WTC11 (cell line): Measurements from ENCODE around the gene PCDH7. TPM values are rescaled to one million over a fixed set of nuclear protein-coding genes. Genes with fewer than 3 reads are reported as not detected.
A peak's percentile ranks its signal among the peaks of the same experiment; 100 is the strongest.

Experiments used
- ATAC-seq: fragments of 200-7000 bp; cut with Tn5 transposase; 2 replicates; pipeline ENCODE4 v1.10.0; 2021; ENCODE audit warnings: mild to moderate bottlenecking, moderate library complexity
- CTCF ChIA-PET: fragments of 300-600 bp; sonication (Branson Sonifier 250); formaldehyde crosslinking; loops from one replicate; lab custom pipeline; 2021; ENCODE audit warnings: antibody characterized with exemption; lab: Charles Lee
- POLR2A ChIA-PET: fragments of 350-600 bp; sonication (Branson Sonifier 250); formaldehyde crosslinking; loops from one replicate; lab custom pipeline; 2021; ENCODE audit warnings: antibody characterized with exemption; lab: Charles Lee
- DNase-seq: peaks from one replicate; pipeline ENCODE4 v3.0.0; 2021; ENCODE audit warnings: low spot score
- H3K27ac Mint-ChIP-seq: 2 replicates; pipeline ENCODE4 v1.8.0; 2021; ENCODE audit warnings: mixed read lengths
- H3K27me3 Mint-ChIP-seq: 2 replicates; pipeline ENCODE4 v1.8.0; 2021; ENCODE audit warnings: low read depth, mild to moderate bottlenecking, moderate library complexity, mixed read lengths
- H3K36me3 Mint-ChIP-seq: 2 replicates; pipeline ENCODE4 v1.8.0; 2021; ENCODE audit warnings: mixed read lengths
- H3K4me1 Mint-ChIP-seq: 2 replicates; pipeline ENCODE4 v1.8.0; 2022; ENCODE audit warnings: mixed read lengths
- H3K4me3 Mint-ChIP-seq: 2 replicates; pipeline ENCODE4 v1.8.0; 2021; ENCODE audit warnings: mild to moderate bottlenecking, moderate library complexity, mixed read lengths
- H3K9me3 Mint-ChIP-seq: 2 replicates; pipeline ENCODE4 v1.8.0; 2021; ENCODE audit warnings: mixed read lengths
- E2F4 ChIP-seq: sonication (generic); formaldehyde crosslinking; IDR thresholded peaks from 2 replicates; pipeline ENCODE4 v1.8.1; 2022; ENCODE audit warnings: low read depth, mild to moderate bottlenecking, moderate library complexity, missing genetic modification reagents, borderline replicate concordance
- ELF4 ChIP-seq: sonication (generic); formaldehyde crosslinking; IDR thresholded peaks from 2 replicates; pipeline ENCODE4 v1.8.1; 2022; ENCODE audit warnings: low read depth, mild to moderate bottlenecking, moderate library complexity, missing genetic modification reagents
- FOXK1 ChIP-seq: sonication (generic); formaldehyde crosslinking; IDR thresholded peaks from 2 replicates; pipeline ENCODE4 v1.8.0; 2022; ENCODE audit warnings: mild to moderate bottlenecking, moderate library complexity, missing genetic modification reagents
- IRF1 ChIP-seq: sonication (generic); formaldehyde crosslinking; IDR thresholded peaks from 2 replicates; pipeline ENCODE4 v1.8.0; 2023; ENCODE audit warnings: missing genetic modification reagents
- JAZF1 ChIP-seq: fragments of 250-450 bp; sonication (Bioruptor Pico); IDR thresholded peaks from 2 replicates; pipeline ENCODE4 v1.9.0; 2021; ENCODE audit warnings: moderate library complexity, mild to moderate bottlenecking, inconsistent platforms
- KAT7 ChIP-seq: sonication (generic); formaldehyde crosslinking; IDR thresholded peaks from 2 replicates; pipeline ENCODE4 v1.8.1; 2023; ENCODE audit warnings: missing genetic modification reagents, mild to moderate bottlenecking, borderline replicate concordance
- MYBL2 ChIP-seq: sonication (generic); formaldehyde crosslinking; IDR thresholded peaks from 2 replicates; pipeline ENCODE4 v1.8.1; 2023; ENCODE audit warnings: mild to moderate bottlenecking, moderate library complexity, missing genetic modification reagents
- NFATC4 ChIP-seq: fragments of 250-450 bp; sonication (Bioruptor Pico); IDR thresholded peaks from 2 replicates; pipeline ENCODE4 v1.9.0; 2021; ENCODE audit warnings: mild to moderate bottlenecking
- NR1H2 ChIP-seq: sonication (generic); formaldehyde crosslinking; IDR thresholded peaks from 2 replicates; pipeline ENCODE4 v1.9.0; 2021; ENCODE audit warnings: mild to moderate bottlenecking, moderate library complexity, missing genetic modification reagents
- NR3C1 ChIP-seq: sonication (generic); formaldehyde crosslinking; conservative IDR thresholded peaks from 2 replicates; pipeline ENCODE4 v1.8.1; 2023; ENCODE audit warnings: low read depth, mild to moderate bottlenecking, missing genetic modification reagents
- OVOL2 ChIP-seq: fragments of 250-450 bp; sonication (Bioruptor Pico); IDR thresholded peaks from 2 replicates; pipeline ENCODE4 v1.9.0; 2021; ENCODE audit warnings: mild to moderate bottlenecking, borderline replicate concordance
- PRDM15 ChIP-seq: sonication (generic); formaldehyde crosslinking; IDR thresholded peaks from 2 replicates; pipeline ENCODE4 v1.8.0; 2022; ENCODE audit warnings: missing genetic modification reagents
- PREB ChIP-seq: sonication (generic); formaldehyde crosslinking; IDR thresholded peaks from 2 replicates; pipeline ENCODE4 v1.8.1; 2022; ENCODE audit warnings: mild to moderate bottlenecking, missing genetic modification reagents, moderate library complexity, borderline replicate concordance
- TCF7 ChIP-seq: sonication (generic); formaldehyde crosslinking; IDR thresholded peaks from 2 replicates; pipeline ENCODE4 v1.8.0; 2022; ENCODE audit warnings: mild to moderate bottlenecking, low read depth, missing genetic modification reagents, moderate library complexity
- TEAD1 ChIP-seq: sonication (generic); formaldehyde crosslinking; IDR thresholded peaks from 2 replicates; pipeline ENCODE4 v1.8.0; 2022; ENCODE audit warnings: mild to moderate bottlenecking, missing genetic modification reagents
- USF2 ChIP-seq: sonication (generic); formaldehyde crosslinking; IDR thresholded peaks from 2 replicates; pipeline ENCODE4 v1.8.1; 2023; ENCODE audit warnings: mild to moderate bottlenecking, missing genetic modification reagents, moderate library complexity
- ZBTB43 ChIP-seq: sonication (generic); formaldehyde crosslinking; IDR thresholded peaks from 2 replicates; pipeline ENCODE4 v1.8.1; 2023; ENCODE audit warnings: mild to moderate bottlenecking, missing genetic modification reagents
- ZNF425 ChIP-seq: fragments of 250-450 bp; sonication (Bioruptor Pico); conservative IDR thresholded peaks from 2 replicates; pipeline ENCODE4 v1.9.0; 2021; ENCODE audit warnings: mild to moderate bottlenecking
- ZNF512 ChIP-seq: sonication (generic); formaldehyde crosslinking; IDR thresholded peaks from 2 replicates; pipeline ENCODE4 v1.8.1; 2022; ENCODE audit warnings: missing genetic modification reagents, borderline replicate concordance
- total RNA-seq: library from RNA; stranded (reverse); gene quantifications from 3 replicates; pipeline ENCODE4 v1.2.3, GENCODE V29; 2021

The PCDH7 gene
- total RNA-seq, 1 experiment from 2014 or later = 3.9 TPM

GRCh38 chr4:30768277-30768676, 48.1 kb downstream of the PCDH7 start:
- H3K27me3 Mint-ChIP-seq = no peaks in the 10 kb centered on the region
- no peak for ATAC-seq
- ChIA-PET CTCF (interaction anchor here (1.0 kb wide), 1 partner anchor 277 kb away, joined by 3 read pairs; no protein-coding TSS in a partner anchor), POLR2A (no interaction called here)
- no peak for DNase-seq
- no peak overlapping the region for H3K27ac Mint-ChIP-seq
- TF ChIP-seq KAT7 (CRISPR knock-in tag) (no peak), NR3C1 (no peak), JAZF1 (CRISPR knock-in tag) (no peak), USF2 (CRISPR knock-in tag) (no peak), E2F4 (no peak), PRDM15 (CRISPR knock-in tag) (no peak), ELF4 (CRISPR knock-in tag) (no peak), ZNF512 (CRISPR knock-in tag) (no peak), ZBTB43 (CRISPR knock-in tag) (no peak), ZNF425 (CRISPR knock-in tag) (no peak), FOXK1 (CRISPR knock-in tag) (no peak), PREB (CRISPR knock-in tag) (no peak)
- no peaks in the 10 kb centered on the region for H3K9me3 Mint-ChIP-seq
- H3K36me3 Mint-ChIP-seq = no peaks in the 10 kb centered on the region
- H3K4me3 Mint-ChIP-seq = no peak overlapping the region
- H3K4me1 Mint-ChIP-seq = peaks cover 32% of the 10 kb centered on the region

GRCh38 chr4:30769093-30769492, 48.9 kb downstream of the PCDH7 start:
- peak; percentile 69; the same call in 1 of the 2 replicates for ATAC-seq
- ChIA-PET POLR2A (no interaction called here), CTCF (no interaction called here)
- Mint-ChIP-seq H3K4me3 (no peak overlapping the region), H3K27me3 (no peaks in the 10 kb centered on the region), H3K9me3 (no peaks in the 10 kb centered on the region), H3K27ac (no peak overlapping the region), H3K36me3 (no peaks in the 10 kb centered on the region), H3K4me1 (peaks cover 32% of the 10 kb centered on the region)
- DNase-seq = peak; percentile 13
- TF ChIP-seq NR1H2 (CRISPR knock-in tag) (no peak), MYBL2 (CRISPR knock-in tag) (no peak), IRF1 (CRISPR knock-in tag) (no peak), ZBTB43 (CRISPR knock-in tag) (no peak), NFATC4 (CRISPR knock-in tag) (no peak), OVOL2 (CRISPR knock-in tag) (no peak), TCF7 (no peak), TEAD1 (CRISPR knock-in tag) (no peak)
